GM19023 (cell line): Measurements from ENCODE around the gene CORO7.

Experiments
- ATAC-seq: cut with Tn5 transposase; IDR thresholded peaks from one replicate; pipeline ENCODE4 v1.9.1; 2021; ENCODE audit warnings: mild to moderate bottlenecking, moderate library complexity; ENCODE audit not compliant: unreplicated experiment

CORO7 gene

DNA sequence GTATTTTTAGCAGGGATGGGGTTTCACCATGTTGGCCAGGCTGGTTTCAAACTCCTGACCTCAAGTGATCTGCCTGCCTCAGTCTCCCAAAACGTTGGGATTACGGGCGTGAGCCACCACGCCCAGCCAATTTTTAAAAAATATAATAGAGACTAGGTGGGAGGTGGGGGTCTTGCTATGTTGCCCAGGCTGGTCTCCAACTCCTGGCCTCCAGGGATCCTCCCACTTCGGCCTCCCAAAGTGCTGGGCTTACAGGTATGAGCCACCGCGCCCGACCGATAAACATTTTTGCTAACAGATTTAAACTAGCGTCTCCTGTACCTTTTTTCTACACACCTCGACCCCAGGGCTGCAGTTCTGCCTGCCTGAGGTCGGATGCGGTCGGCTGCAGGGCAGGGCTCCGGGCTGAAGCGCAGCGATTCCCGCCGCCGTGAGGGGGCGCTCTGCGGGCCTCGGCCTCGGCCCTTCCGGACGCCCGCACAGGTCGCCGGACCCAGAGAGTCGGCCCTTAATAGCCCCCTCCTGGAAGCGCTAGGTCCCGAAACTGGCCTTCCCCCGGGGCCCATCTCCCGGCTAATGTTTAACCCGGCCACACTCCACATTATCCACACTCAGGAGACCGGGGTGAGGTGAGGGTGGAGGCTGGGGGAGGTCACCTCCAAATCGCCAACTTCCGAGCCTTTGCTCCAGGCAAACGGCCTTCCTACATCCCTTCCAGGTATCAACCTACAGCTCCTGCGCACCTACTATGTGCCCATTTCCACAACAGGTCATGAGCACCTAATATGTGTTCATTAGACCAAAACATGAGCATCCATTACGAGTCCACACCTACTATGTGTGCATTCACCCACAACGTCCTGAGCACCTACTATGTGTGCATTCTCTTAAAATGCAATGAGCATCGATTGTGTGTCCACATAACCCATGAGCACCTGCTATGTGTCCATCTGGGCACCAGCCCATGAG, 102.5 kb downstream of the CORO7 start:
- ATAC-seq: no peak

DNA sequence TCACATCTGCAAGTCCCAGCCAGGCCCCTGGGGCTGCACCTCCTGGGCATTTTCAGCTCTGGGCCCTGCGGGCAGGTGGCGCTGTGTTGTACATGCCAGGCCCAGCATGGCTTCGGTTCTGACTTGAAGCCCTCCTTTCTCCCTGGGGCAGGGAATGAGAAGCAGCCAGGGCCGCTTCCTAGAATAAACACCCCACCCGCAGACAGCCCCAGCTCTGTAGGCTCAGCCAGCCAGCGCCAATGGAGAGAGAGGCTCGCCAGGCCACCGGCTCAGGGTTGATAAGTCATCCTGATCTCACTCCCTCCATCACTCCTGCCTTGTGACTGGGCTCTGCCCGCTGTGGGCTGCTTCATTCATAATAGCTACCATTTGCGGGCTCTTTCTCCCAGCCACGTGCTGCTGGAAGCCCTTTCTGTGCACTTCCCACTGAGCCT, 106.5 kb downstream of the CORO7 start:
- no peak for ATAC-seq

DNA sequence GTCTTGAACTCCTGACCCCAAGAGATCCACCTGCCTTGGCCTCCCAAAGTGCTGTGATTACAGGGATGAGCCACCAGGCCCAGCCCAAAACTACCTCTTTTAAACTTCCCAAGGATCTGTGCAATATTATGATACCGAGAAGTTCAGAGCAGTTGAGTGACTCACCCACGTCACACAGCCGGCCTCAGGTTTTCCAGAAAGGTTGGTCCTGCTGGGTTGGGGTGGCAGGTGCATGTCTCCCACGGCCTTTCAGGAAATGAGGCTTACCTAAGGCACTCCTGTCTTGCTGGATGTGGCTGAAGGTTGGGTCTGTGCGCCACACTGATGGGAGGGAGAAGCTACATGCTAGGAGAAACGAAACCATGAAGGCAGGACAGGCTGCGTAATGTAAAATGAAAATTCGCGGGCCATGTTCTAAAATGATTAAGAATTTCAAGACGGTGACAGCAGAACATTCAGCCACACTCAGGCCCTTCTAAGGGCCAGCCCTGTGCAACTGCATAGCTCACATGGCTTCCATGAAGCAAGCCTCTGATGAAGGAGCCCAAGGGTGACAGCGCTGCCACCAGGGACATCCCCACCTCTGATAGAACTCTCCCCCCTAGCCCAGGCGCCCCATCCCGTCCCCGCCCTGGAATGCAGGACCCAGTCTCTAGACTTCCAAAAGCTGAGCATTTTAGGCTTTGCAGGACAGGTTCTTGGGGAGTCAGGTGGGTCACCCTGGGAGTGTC, 107.1 kb downstream of the CORO7 start:
- no peak for ATAC-seq

DNA sequence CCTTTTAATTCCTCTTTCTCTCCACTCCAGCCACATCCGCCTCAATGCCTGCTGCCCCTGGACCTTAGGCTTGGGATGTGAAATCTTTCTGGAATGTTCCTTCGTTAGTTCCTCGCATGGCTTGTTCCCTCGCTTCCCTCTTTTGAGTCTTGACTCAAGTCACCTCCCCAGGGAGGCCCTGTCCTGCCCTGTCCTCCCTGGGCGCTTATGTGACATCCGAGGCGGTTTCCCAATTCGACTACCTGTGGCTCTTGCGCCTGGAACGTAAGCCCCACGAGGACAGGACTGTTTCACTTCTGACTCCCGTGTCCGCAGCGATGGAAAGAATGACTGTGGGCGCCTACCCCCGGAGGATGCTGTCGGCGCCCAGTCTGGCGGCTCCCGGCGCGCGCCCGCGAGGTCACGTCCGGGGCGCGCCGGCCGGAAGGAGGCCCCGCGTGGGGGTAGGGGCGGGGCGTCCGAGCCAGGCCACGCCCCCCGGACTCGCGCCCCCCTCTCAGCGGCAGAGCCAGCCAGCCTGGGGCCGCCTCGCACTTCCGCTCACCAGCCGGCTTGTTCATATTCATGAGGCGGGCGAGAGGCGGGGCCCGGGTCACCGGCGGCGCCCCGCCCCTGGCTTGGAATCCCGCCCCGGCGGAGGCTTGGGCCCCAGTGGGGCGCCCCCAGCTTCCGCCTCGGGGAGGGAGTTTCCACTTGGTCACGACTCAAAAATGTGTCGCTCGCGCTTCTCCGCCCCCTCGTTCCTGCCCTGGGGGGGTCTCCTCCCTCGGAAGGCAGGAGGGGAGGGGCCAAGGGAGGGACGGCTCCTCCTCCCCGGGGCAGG, 109.0 kb downstream of the CORO7 start:
- ATAC-seq: peak; percentile 91

DNA sequence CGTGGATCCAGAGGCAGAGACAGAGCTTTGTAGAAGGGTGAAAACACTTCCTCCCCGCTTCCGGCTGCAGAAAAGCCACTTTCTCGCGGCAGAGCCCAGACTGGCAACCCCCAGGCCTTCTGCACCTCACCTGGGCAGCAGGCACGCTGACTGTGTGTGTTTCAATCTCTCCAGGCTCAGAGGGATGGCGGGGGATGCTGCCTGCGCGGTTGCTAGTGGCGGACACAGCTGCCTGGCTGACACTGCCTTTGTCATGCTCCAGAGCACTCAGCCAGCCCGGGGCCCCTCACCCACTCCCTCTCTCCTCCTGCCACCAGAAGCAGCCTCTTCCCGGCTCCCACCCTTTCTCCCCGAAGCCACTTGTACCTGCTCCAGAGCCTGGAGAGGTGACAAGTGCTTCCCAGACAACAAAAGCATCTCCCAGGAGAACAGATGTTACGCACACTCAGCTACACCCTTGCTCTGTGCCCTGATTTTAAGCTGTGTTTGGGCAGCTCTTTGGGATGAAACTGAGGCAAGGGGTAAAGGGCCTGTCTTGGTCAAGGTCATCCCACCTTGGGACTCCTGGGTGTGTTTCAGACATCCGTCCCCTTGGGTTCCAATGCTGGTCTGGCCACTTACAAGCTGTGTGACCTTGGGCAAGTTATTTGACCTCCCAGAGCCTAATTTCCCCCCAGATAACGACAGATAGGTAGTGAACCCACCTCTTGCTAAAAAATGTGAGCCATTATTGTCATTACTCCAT, 109.8 kb downstream of the CORO7 start:
- no peak for ATAC-seq
